GM12878 (cell line): ENCODE measurements around the gene ITGA7. TPM values are rescaled to one million over a fixed set of nuclear protein-coding genes. Genes with fewer than 3 reads are reported as not detected.

ENCODE experiments used
- ATAC-seq: fragments of 200-7000 bp; cut with Tn5 transposase; 3 replicates; pipeline ENCODE4 v1.9.1; 2020; ENCODE audit warnings: mild to moderate bottlenecking, moderate library complexity
- BruUV-seq: library from RNA; stranded (reverse); fragments of 400-500 nt; replicated peaks from 2 replicates; lab custom pipeline; 2021; lab: Mats Ljungman, UMichigan
- CTCF ChIA-PET: fragments of 300-600 bp; sonication (Branson Sonifier 250); formaldehyde crosslinking; extraction: SDS; loops from one replicate; lab custom pipeline; 2021; ENCODE audit warnings: inconsistent platforms; lab: Yijun Ruan, JAX
- POLR2A ChIA-PET: fragments of 350-600 bp; formaldehyde crosslinking; extraction: SDS; loops from one replicate; lab custom pipeline; 2021; ENCODE audit warnings: inconsistent platforms; lab: Charles Lee
- RAD21 ChIA-PET: fragments of 300-600 bp; sonication (Branson Sonifier 250); formaldehyde crosslinking; loops from one replicate; lab custom pipeline; 2023; ENCODE audit warnings: antibody characterized with exemption; ENCODE audit not compliant: unreplicated experiment; lab: Charles Lee
- SMC1A ChIA-PET: fragments of 300-600 bp; sonication (Branson Sonifier 250); formaldehyde crosslinking; loops from one replicate; lab custom pipeline; 2023; ENCODE audit not compliant: unreplicated experiment, uncharacterized antibody; lab: Charles Lee
- DNase-seq: peaks from one replicate; pipeline ENCODE4 v3.0.0-alpha.2; 2011; ENCODE audit warnings: low read depth, low spot score
- FAIRE-seq: peaks from 3 replicates; lab custom pipeline; 2011; peaks lifted over from hg19 to GRCh38; lab: Jason Lieb, UNC
- H2AFZ ChIP-seq: 2 replicates; pipeline ENCODE4 v1.6.0; 2011; ENCODE audit warnings: low read depth, low read length, control low read depth; ENCODE audit not compliant: control insufficient read depth
- H3K27ac ChIP-seq: 2 replicates; pipeline ENCODE4 v1.5.1; 2011; ENCODE audit warnings: control low read depth; ENCODE audit not compliant: control insufficient read depth, insufficient read depth
- H3K27me3 ChIP-seq, 2 experiments: replicated peaks in 1 of 2; 2 replicates each; pipeline versions ENCODE4 v1.6.0 to v1.6.1; 2011; ENCODE audit warnings: low read length in 1 of 2; ENCODE audit not compliant: control insufficient read depth in 2 of 2, insufficient read depth in 2 of 2
- H3K36me3 ChIP-seq, 2 experiments: 2 replicates each; pipeline ENCODE4 v1.5.1; 2011; ENCODE audit warnings: low read length in 1 of 2; ENCODE audit not compliant: control insufficient read depth in 2 of 2, insufficient read depth in 2 of 2
- H3K4me1 ChIP-seq: 2 replicates; pipeline ENCODE4 v1.6.1; 2011; ENCODE audit warnings: mild to moderate bottlenecking, low read length, moderate library complexity, mixed read lengths; ENCODE audit not compliant: control insufficient read depth, insufficient read depth
- H3K4me2 ChIP-seq: 2 replicates; pipeline ENCODE4 v1.6.0; 2011; ENCODE audit warnings: control low read depth; ENCODE audit not compliant: control insufficient read depth, insufficient read depth
- H3K4me3 ChIP-seq: fragments of 200-600 bp; sonication (generic); 2 replicates; pipeline ENCODE4 v1.5.1; 2016
- H3K79me2 ChIP-seq: 2 replicates; pipeline ENCODE4 v1.6.0; 2011; ENCODE audit warnings: low read length; ENCODE audit not compliant: control insufficient read depth, insufficient read depth
- H3K9ac ChIP-seq: 2 replicates; pipeline ENCODE4 v1.8.0; 2011; ENCODE audit warnings: low read length, control low read depth, mixed read lengths; ENCODE audit not compliant: control insufficient read depth, insufficient read depth
- H3K9me3 ChIP-seq: replicated peaks from 3 replicates; pipeline ENCODE4 v1.5.1; 2011; ENCODE audit warnings: mild to moderate bottlenecking, low read length; ENCODE audit not compliant: control insufficient read depth, insufficient read depth
- H4K20me1 ChIP-seq: 2 replicates; pipeline ENCODE4 v1.6.0; 2011; ENCODE audit not compliant: control insufficient read depth, insufficient read depth
- FOS ChIP-seq: IDR thresholded peaks from 3 replicates; pipeline ENCODE4 v1.6.1; 2011; ENCODE audit warnings: borderline replicate concordance; ENCODE audit not compliant: insufficient read length; ENCODE audit errors: extremely low read depth
- LARP7 ChIP-seq: fragments of 450-650 bp; IDR thresholded peaks from 2 replicates; pipeline ENCODE4 v1.6.1; 2017; ENCODE audit warnings: mild to moderate bottlenecking
- NR2F1 ChIP-seq: fragments of 450-650 bp; conservative IDR thresholded peaks from 2 replicates; pipeline ENCODE4 v1.6.1; 2017; ENCODE audit warnings: mild to moderate bottlenecking
- NRF1 ChIP-seq: conservative IDR thresholded peaks from 2 replicates; pipeline ENCODE4 v1.6.1; 2011; ENCODE audit warnings: mild to moderate bottlenecking, low read depth, low read length, improper control_type of control experiment
- POLR2AphosphoS5 ChIP-seq: IDR thresholded peaks from 2 replicates; pipeline ENCODE4 v1.6.1; 2011; ENCODE audit warnings: mild to moderate bottlenecking, low read length, inconsistent platforms
- SMAD1 ChIP-seq: fragments of 450-650 bp; IDR thresholded peaks from 2 replicates; pipeline ENCODE4 v1.6.1; 2018; ENCODE audit warnings: mild to moderate bottlenecking, low read depth; ENCODE audit not compliant: partially characterized antibody
- ZNF24 ChIP-seq: fragments of 450-650 bp; IDR thresholded peaks from 2 replicates; pipeline ENCODE4 v1.6.1; 2017; ENCODE audit warnings: antibody characterized with exemption, mild to moderate bottlenecking
- ZSCAN29 ChIP-seq: fragments of 450-650 bp; IDR thresholded peaks from 2 replicates; pipeline ENCODE4 v1.6.1; 2017; ENCODE audit warnings: mild to moderate bottlenecking, moderate library complexity
- WGBS: methylation state at CpG from one replicate; pipeline ENCODE4 v1.1.6; 2016; ENCODE audit warnings: low lambda C conversion rate; ENCODE audit not compliant: insufficient replicate concordance, insufficient coverage; ENCODE audit errors: missing lambda C conversion rate; 5-methylcytosine and 5-hydroxymethylcytosine counted together
- in situ Hi-C: fragments of 300-500 bp; cut with MboI; formaldehyde crosslinking; loops from 9 replicates; pipeline ENCODE4 v1.14.3; 2018; ENCODE audit warnings: mixed read lengths
- intact Hi-C: fragments of 100-400 bp; cut with micrococcal nuclease; formaldehyde crosslinking; loops from one replicate; pipeline ENCODE4 v1.14.2; 2022; ENCODE audit not compliant: unreplicated experiment
- polyA plus RNA-seq, 11 experiments: library from polyadenylated mRNA; depleted of rRNA in 4 of 11; unstranded in 6 of 11; stranded (reverse) in 5 of 11; fragments of >200 nt; fragmentation: Nextera tagmentation in 4 of 11; fragmentation: Illumina TruSeq in 1 of 11; extraction: Ambion mirVana in 4 of 11; extraction: Trizol in 1 of 11; gene quantifications; 1 replicate in 1 of 11; 2 replicates in 10 of 11; pipeline versions ENCODE4 v1.2.1 to v1.2.3, GENCODE V29; 2011 to 2016; ENCODE audit warnings: inconsistent platforms in 2 of 11, missing spikeins in 2 of 11, low read depth in 1 of 11
- total RNA-seq, 4 experiments: library from RNA; depleted of rRNA in 3 of 4; stranded (reverse); fragments of >200 nt in 3 of 4; fragmentation: Illumina TruSeq in 1 of 4; extraction: Trizol in 1 of 4; gene quantifications; 2 replicates each; pipeline versions ENCODE4 v1.2.1 to v1.2.3, GENCODE V29; 2013 to 2021
- TF ChIP-seq, protein P1 (sequence below): IDR thresholded peaks from 2 replicates; pipeline ENCODE4 v1.6.1; 2011; ENCODE audit warnings: low read depth, mild to moderate bottlenecking, low read length, moderate library complexity, borderline replicate concordance; ENCODE audit errors: extremely low read depth
- TF ChIP-seq, protein P2 (sequence below): fragments of 450-650 bp; formaldehyde crosslinking; IDR thresholded peaks from 2 replicates; pipeline ENCODE4 v1.4.0; 2022; ENCODE audit warnings: mild to moderate bottlenecking, moderate library complexity

Gene ITGA7
- total and polyA plus RNA-seq, 10 of the 15 experiments (the other 5 are each of a cell fraction or from before 2014, with no cell fraction given) = 0.18 to 5.1 (median 1.5) TPM

DNA sequence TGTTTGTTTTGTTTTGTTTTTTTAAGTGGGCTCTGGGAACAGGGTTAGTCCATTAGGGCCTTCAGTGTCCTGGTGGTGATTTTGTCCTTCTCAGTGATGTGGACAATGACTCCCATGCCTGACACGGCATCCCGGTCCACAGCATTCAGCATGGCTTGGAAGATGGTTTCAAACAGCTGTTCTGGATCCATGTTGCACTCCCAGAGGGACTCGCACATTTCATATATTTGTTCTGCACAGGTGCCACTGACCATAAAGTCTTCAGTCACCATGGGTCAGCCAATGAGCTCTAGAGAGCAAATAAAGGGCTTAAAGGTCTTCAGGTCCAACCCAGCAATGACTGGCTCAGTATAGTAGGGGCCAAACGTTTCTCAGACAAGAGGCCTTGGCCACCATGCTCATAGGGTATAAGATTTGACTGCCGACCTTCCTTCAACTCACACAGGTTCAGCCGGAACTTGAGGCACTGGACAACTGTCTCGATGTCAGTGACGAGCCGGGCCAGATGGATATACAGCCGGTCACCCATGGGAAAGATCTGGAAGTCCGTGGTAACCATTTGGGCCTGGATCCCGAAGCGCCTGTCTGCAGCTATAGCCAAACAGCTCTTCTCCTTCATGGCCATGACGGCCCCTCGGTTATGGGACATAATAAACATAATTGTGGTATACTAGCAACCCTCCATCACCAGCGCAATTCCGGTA lies 53.0 kb downstream of the ITGA7 start:
- ChIA-PET CTCF (interaction anchor here (0.6 to 6.0 kb wide), 8 partner anchors 9 to 84 kb away, joined by 3 to 109 read pairs (median 4); no protein-coding TSS in a partner anchor), RAD21 (interaction anchor here (0.5 kb wide), 1 partner anchor 9 kb away, joined by 3 read pairs; no protein-coding TSS in a partner anchor)
- Histone ChIP-seq H3K36me3 (no peaks in the 10 kb centered on the region), H3K4me3 (no peak overlapping the region)
- FAIRE-seq = no peak
- TF ChIP-seq FOS = no peak
- TF ChIP-seq NR2F1 = no peak
- no peak for TF ChIP-seq SMAD1
- TF ChIP-seq, protein P1, sequence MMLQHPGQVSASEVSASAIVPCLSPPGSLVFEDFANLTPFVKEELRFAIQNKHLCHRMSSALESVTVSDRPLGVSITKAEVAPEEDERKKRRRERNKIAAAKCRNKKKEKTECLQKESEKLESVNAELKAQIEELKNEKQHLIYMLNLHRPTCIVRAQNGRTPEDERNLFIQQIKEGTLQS = no peak
- TF ChIP-seq, protein P2, sequence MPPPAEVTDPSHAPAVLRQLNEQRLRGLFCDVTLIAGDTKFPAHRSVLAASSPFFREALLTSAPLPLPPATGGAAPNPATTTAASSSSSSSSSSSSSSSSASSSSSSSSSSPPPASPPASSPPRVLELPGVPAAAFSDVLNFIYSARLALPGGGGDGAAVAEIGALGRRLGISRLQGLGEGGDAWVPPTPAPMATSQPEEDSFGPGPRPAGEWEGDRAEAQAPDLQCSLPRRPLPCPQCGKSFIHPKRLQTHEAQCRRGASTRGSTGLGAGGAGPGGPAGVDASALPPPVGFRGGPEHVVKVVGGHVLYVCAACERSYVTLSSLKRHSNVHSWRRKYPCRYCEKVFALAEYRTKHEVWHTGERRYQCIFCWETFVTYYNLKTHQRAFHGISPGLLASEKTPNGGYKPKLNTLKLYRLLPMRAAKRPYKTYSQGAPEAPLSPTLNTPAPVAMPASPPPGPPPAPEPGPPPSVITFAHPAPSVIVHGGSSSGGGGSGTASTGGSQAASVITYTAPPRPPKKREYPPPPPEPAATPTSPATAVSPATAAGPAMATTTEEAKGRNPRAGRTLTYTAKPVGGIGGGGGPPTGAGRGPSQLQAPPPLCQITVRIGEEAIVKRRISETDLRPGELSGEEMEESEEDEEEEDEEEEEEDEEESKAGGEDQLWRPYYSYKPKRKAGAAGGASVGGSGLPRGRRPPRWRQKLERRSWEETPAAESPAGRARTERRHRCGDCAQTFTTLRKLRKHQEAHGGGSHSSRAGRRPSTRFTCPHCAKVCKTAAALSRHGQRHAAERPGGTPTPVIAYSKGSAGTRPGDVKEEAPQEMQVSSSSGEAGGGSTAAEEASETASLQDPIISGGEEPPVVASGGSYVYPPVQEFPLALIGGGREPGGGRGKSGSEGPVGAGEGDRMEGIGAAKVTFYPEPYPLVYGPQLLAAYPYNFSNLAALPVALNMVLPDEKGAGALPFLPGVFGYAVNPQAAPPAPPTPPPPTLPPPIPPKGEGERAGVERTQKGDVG (CRISPR knock-in tag) = no peak
- no peak for TF ChIP-seq LARP7
- TF ChIP-seq POLR2AphosphoS5 = no peak
- no peak for TF ChIP-seq ZNF24
- no peak for TF ChIP-seq NRF1
- TF ChIP-seq ZSCAN29 = no peak
- TF ChIP-seq, all 136 proteins: peak for 0
- H3K27ac ChIP-seq = no peak overlapping the region
- in situ Hi-C loops (no loop called here), intact Hi-C loops (no loop called here)
- H2AFZ ChIP-seq = no peak overlapping the region
- no peaks in the 10 kb centered on the region for H4K20me1 ChIP-seq
- no peaks in the 10 kb centered on the region for H3K79me2 ChIP-seq
- H3K27me3 ChIP-seq = no peaks in the 10 kb centered on the region
- ChIA-PET POLR2A (interaction anchor here (0.6 kb wide), 1 partner anchor 157 kb away, joined by 4 read pairs; no protein-coding TSS in a partner anchor), SMC1A (no interaction called here)
- no peak for ATAC-seq
- H3K9ac ChIP-seq = no peak overlapping the region
- no peak for DNase-seq
- 60% methylated on average over 17 of the region's 17 CpGs for WGBS
- H3K4me2 ChIP-seq = no peak overlapping the region
- H3K9me3 ChIP-seq = peaks cover 8% of the 10 kb centered on the region; the same call in 2 of the 3 replicates
- BruUV-seq = no TSS peak
- no peaks in the 10 kb centered on the region for H3K4me1 ChIP-seq
